ENCODE measurements around the gene PSRC1.

Gene PSRC1

GRCh38 chr1:109243860-109244552, 38.9 kb downstream of the PSRC1 start:
- no peak for DNase-seq (ENCODE audit: low spot score)

GRCh38 chr1:109243221-109243620, 39.7 kb downstream of the PSRC1 start:
- DNase-seq (ENCODE audit: low spot score) = no peak

- no peak for DNase-seq (ENCODE audit: low spot score)
These were observed 40.6 kb downstream of the PSRC1 start for GRCh38 chr1:109242387-109242786.

GRCh38 chr1:109241841-109242345, 41.1 kb downstream of the PSRC1 start:
- DNase-seq (ENCODE audit: low spot score) = no peak

- no peak for DNase-seq (ENCODE audit: low spot score)
These were observed 41.6 kb downstream of the PSRC1 start for GRCh38 chr1:109241344-109241743.

GRCh38 chr1:109240158-109241152, 42.5 kb downstream of the PSRC1 start:
- DNase-seq (ENCODE audit: low spot score) = no peak

- no peak for DNase-seq (ENCODE audit: low spot score)
These were observed 43.4 kb downstream of the PSRC1 start for GRCh38 chr1:109239409-109240068.

- DNase-seq (ENCODE audit: low spot score) = no peak
These were observed 43.9 kb downstream of the PSRC1 start for GRCh38 chr1:109239047-109239408.

- no peak for DNase-seq (ENCODE audit: low spot score)
These were observed 44.6 kb downstream of the PSRC1 start for GRCh38 chr1:109238382-109238781.

- DNase-seq (ENCODE audit: low spot score) = no peak
These were observed 45.4 kb downstream of the PSRC1 start for GRCh38 chr1:109237512-109237911.

- DNase-seq (ENCODE audit: low spot score) = no peak
These were observed 47.8 kb downstream of the PSRC1 start for GRCh38 chr1:109235137-109235536.

- no peak for DNase-seq (ENCODE audit: low spot score)
These were observed 51.9 kb downstream of the PSRC1 start for GRCh38 chr1:109231066-109231465.
